ENCODE results near the gene CACNA2D3.
A peak's percentile ranks its signal among the peaks of the same experiment; 100 is the strongest.

Gene CACNA2D3

GRCh38 chr3:54599716-54600115, 477.4 kb downstream of the CACNA2D3 start:
- Histone ChIP-seq H3K9me3 (replicated peaks in 1 of 2; ENCODE audit: control insufficient read depth in 2 of 2, insufficient read depth in 1 of 2, low read depth in 1 of 2, low read length in 2 of 2) (no peaks in the 10 kb centered on the region), H3K23ac (ENCODE audit: low read depth, low read length, poor library complexity) (no peak overlapping the region), H2AK5ac (ENCODE audit: low read depth, low read length) (no peak overlapping the region), H3K18ac (ENCODE audit: low read length) (peak overlapping the region; percentile 8), H3K4me1 (ENCODE audit: control insufficient read depth in 2 of 2, insufficient read depth in 1 of 2, low read depth in 1 of 2, low read length in 2 of 2) (no peaks in the 10 kb centered on the region), H2BK5ac (ENCODE audit: low read length) (no peak overlapping the region), H2AFZ (ENCODE audit: low read length) (no peak overlapping the region), H3K79me1 (ENCODE audit: low read depth, low read length) (no peaks in the 10 kb centered on the region), H3K27ac (replicated peaks; ENCODE audit: low read length) (no peak overlapping the region), H4K91ac (ENCODE audit: low read depth, low read length, poor library complexity) (no peak overlapping the region), H3K4ac (ENCODE audit: low read length) (no peak overlapping the region), H3K4me3 (ENCODE audit: low read length in 2 of 2) (no peak overlapping the region), H3K14ac (ENCODE audit: low read length) (no peak overlapping the region), H2BK15ac (ENCODE audit: low read length) (no peak overlapping the region), H3K27me3 (ENCODE audit: control insufficient read depth in 3 of 3, insufficient read depth in 3 of 3, low read depth in 1 of 3, low read length in 3 of 3) (no peaks in the 10 kb centered on the region), H3K36me3 (replicated peaks in 1 of 2; ENCODE audit: control insufficient read depth in 2 of 2, insufficient read depth in 2 of 2, low read length in 2 of 2) (no peaks in the 10 kb centered on the region), H3K9ac (ENCODE audit: low read depth, low read length, poor library complexity) (no peak overlapping the region), H4K8ac (ENCODE audit: low read depth, low read length) (no peak overlapping the region), H2BK12ac (ENCODE audit: low read length) (no peak overlapping the region), H2BK120ac (ENCODE audit: low read depth, low read length) (no peak overlapping the region), H3K4me2 (ENCODE audit: insufficient read depth, low read length, poor library complexity, severe bottlenecking) (no peak overlapping the region)
- DNase-seq (ENCODE audit: low spot score): no peak
- WGBS, 2 donors (ENCODE audit: extremely low coverage in 2 of 2, insufficient read length in 2 of 2, insufficient replicate concordance in 1 of 2): no CpG with 5 or more reads among the region's 9 CpGs

DNA sequence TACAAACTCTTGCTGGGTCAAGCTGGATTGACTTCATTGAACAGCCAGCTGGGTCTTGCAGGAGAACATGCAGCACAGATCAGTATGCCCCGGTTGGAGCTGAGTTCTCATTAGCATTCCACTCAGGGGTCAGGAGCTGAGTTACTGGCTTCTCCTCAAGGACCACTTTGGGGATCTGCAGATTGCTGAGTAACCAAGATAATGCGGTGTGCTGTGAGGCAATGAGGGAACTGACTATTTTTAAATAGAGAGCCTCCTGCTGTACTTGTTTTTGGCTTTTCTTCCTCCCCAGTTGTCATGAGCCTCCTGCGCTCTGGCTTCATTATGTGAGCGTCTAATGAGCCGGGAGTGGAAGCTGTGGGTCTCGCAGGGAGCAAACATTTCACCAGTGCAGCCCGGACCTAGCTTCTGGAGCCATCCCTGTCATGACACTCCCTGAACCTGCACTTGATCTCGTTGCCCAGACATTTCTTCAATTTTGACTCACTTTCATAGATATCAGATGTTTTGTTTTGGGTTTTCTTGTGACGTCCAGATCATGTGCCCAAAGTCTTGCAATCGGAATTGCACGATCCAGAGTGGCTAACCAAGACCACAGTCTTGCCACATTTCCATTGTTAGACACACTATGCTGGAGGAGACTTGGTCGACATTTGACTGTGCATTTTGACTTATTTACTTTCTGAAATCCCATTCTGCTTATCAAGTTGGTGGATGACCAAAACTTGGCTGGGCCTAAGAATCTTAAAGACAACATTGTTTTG, 478.3 kb downstream of the CACNA2D3 start:
- Histone ChIP-seq H3K36me3 (replicated peaks in 1 of 2; ENCODE audit: control insufficient read depth in 2 of 2, insufficient read depth in 2 of 2, low read length in 2 of 2) (no peaks in the 10 kb centered on the region), H2AK5ac (ENCODE audit: low read depth, low read length) (no peak overlapping the region), H3K4me1 (ENCODE audit: control insufficient read depth in 2 of 2, insufficient read depth in 1 of 2, low read depth in 1 of 2, low read length in 2 of 2) (no peaks in the 10 kb centered on the region), H3K9me3 (replicated peaks in 1 of 2; ENCODE audit: control insufficient read depth in 2 of 2, insufficient read depth in 1 of 2, low read depth in 1 of 2, low read length in 2 of 2) (no peaks in the 10 kb centered on the region), H3K4me3 (ENCODE audit: low read length in 2 of 2) (no peak overlapping the region), H3K4me2 (ENCODE audit: insufficient read depth, low read length, poor library complexity, severe bottlenecking) (no peak overlapping the region), H2BK12ac (ENCODE audit: low read length) (no peak overlapping the region), H2BK5ac (ENCODE audit: low read length) (no peak overlapping the region), H3K9ac (ENCODE audit: low read depth, low read length, poor library complexity) (no peak overlapping the region), H3K23ac (ENCODE audit: low read depth, low read length, poor library complexity) (no peak overlapping the region), H3K14ac (ENCODE audit: low read length) (no peak overlapping the region), H2BK120ac (ENCODE audit: low read depth, low read length) (no peak overlapping the region), H3K27me3 (ENCODE audit: control insufficient read depth in 3 of 3, insufficient read depth in 3 of 3, low read depth in 1 of 3, low read length in 3 of 3) (no peaks in the 10 kb centered on the region), H4K8ac (ENCODE audit: low read depth, low read length) (no peak overlapping the region), H3K4ac (ENCODE audit: low read length) (no peak overlapping the region), H3K27ac (replicated peaks; ENCODE audit: low read length) (no peak overlapping the region), H2BK15ac (ENCODE audit: low read length) (no peak overlapping the region), H2AFZ (ENCODE audit: low read length) (no peak overlapping the region), H3K79me1 (ENCODE audit: low read depth, low read length) (no peaks in the 10 kb centered on the region), H4K91ac (ENCODE audit: low read depth, low read length, poor library complexity) (no peak overlapping the region), H3K18ac (ENCODE audit: low read length) (no peak overlapping the region)
- WGBS, 2 donors (ENCODE audit: extremely low coverage in 2 of 2, insufficient read length in 2 of 2, insufficient replicate concordance in 1 of 2): no CpG with 5 or more reads among the region's 12 CpGs
- no peak for DNase-seq (ENCODE audit: low spot score)

- H3K27me3 ChIP-seq (ENCODE audit: control insufficient read depth in 3 of 3, insufficient read depth in 3 of 3, low read depth in 1 of 3, low read length in 3 of 3): no peaks in the 10 kb centered on the region
- no CpG with 5 or more reads among the region's 4 CpGs for WGBS, 2 donors (ENCODE audit: extremely low coverage in 2 of 2, insufficient read length in 2 of 2, insufficient replicate concordance in 1 of 2)
- no peaks in the 10 kb centered on the region for H3K9me3 ChIP-seq (replicated peaks in 1 of 2; ENCODE audit: control insufficient read depth in 2 of 2, insufficient read depth in 1 of 2, low read depth in 1 of 2, low read length in 2 of 2)
Measured at GRCh38 chr3:54604495-54604894, 482.1 kb downstream of the CACNA2D3 start.

GRCh38 chr3:54608041-54608440, 485.7 kb downstream of the CACNA2D3 start:
- H3K27me3 ChIP-seq (ENCODE audit: control insufficient read depth in 3 of 3, insufficient read depth in 3 of 3, low read depth in 1 of 3, low read length in 3 of 3): no peaks in the 10 kb centered on the region
- H3K9ac ChIP-seq (ENCODE audit: low read depth, low read length, poor library complexity): no peak overlapping the region
- no peak overlapping the region for H3K14ac ChIP-seq (ENCODE audit: low read length)
- no peak overlapping the region for H2AFZ ChIP-seq (ENCODE audit: low read length)
- H3K4me3 ChIP-seq (ENCODE audit: low read length in 2 of 2): no peak overlapping the region
- H4K91ac ChIP-seq (ENCODE audit: low read depth, low read length, poor library complexity): no peak overlapping the region
- H2AK5ac ChIP-seq (ENCODE audit: low read depth, low read length): no peak overlapping the region
- H2BK15ac ChIP-seq (ENCODE audit: low read length): no peak overlapping the region
- no peak overlapping the region for H3K4ac ChIP-seq (ENCODE audit: low read length)
- H3K9me3 ChIP-seq (replicated peaks in 1 of 2; ENCODE audit: control insufficient read depth in 2 of 2, insufficient read depth in 1 of 2, low read depth in 1 of 2, low read length in 2 of 2): no peaks in the 10 kb centered on the region
- H3K27ac ChIP-seq (replicated peaks; ENCODE audit: low read length): no peak overlapping the region
- no peak overlapping the region for H2BK120ac ChIP-seq (ENCODE audit: low read depth, low read length)
- no peaks in the 10 kb centered on the region for H3K79me1 ChIP-seq (ENCODE audit: low read depth, low read length)
- no peak overlapping the region for H3K23ac ChIP-seq (ENCODE audit: low read depth, low read length, poor library complexity)
- no peak overlapping the region for H4K8ac ChIP-seq (ENCODE audit: low read depth, low read length)
- H2BK12ac ChIP-seq (ENCODE audit: low read length): no peak overlapping the region
- H3K4me2 ChIP-seq (ENCODE audit: insufficient read depth, low read length, poor library complexity, severe bottlenecking): no peak overlapping the region
- H3K4me1 ChIP-seq (ENCODE audit: control insufficient read depth in 2 of 2, insufficient read depth in 1 of 2, low read depth in 1 of 2, low read length in 2 of 2): no peaks in the 10 kb centered on the region
- no peak overlapping the region for H3K18ac ChIP-seq (ENCODE audit: low read length)
- no peak overlapping the region for H2BK5ac ChIP-seq (ENCODE audit: low read length)
- DNase-seq (ENCODE audit: low spot score): no peak
- no peaks in the 10 kb centered on the region for H3K36me3 ChIP-seq (replicated peaks in 1 of 2; ENCODE audit: control insufficient read depth in 2 of 2, insufficient read depth in 2 of 2, low read length in 2 of 2)

More at GRCh38 chr3:54604495-54604894, 482.1 kb downstream of the CACNA2D3 start:
- Histone ChIP-seq H2BK5ac (ENCODE audit: low read length) (no peak overlapping the region), H3K27ac (replicated peaks; ENCODE audit: low read length) (no peak overlapping the region), H3K4me2 (ENCODE audit: insufficient read depth, low read length, poor library complexity, severe bottlenecking) (no peak overlapping the region), H2BK15ac (ENCODE audit: low read length) (no peak overlapping the region), H3K79me1 (ENCODE audit: low read depth, low read length) (no peaks in the 10 kb centered on the region), H3K14ac (ENCODE audit: low read length) (no peak overlapping the region), H4K8ac (ENCODE audit: low read depth, low read length) (no peak overlapping the region), H3K4me1 (ENCODE audit: control insufficient read depth in 2 of 2, insufficient read depth in 1 of 2, low read depth in 1 of 2, low read length in 2 of 2) (no peaks in the 10 kb centered on the region), H2AFZ (ENCODE audit: low read length) (no peak overlapping the region), H3K23ac (ENCODE audit: low read depth, low read length, poor library complexity) (no peak overlapping the region), H2AK5ac (ENCODE audit: low read depth, low read length) (no peak overlapping the region), H2BK12ac (ENCODE audit: low read length) (no peak overlapping the region), H3K4ac (ENCODE audit: low read length) (no peak overlapping the region), H4K91ac (ENCODE audit: low read depth, low read length, poor library complexity) (no peak overlapping the region), H2BK120ac (ENCODE audit: low read depth, low read length) (no peak overlapping the region), H3K9ac (ENCODE audit: low read depth, low read length, poor library complexity) (no peak overlapping the region), H3K18ac (ENCODE audit: low read length) (no peak overlapping the region), H3K4me3 (ENCODE audit: low read length in 2 of 2) (no peak overlapping the region), H3K36me3 (replicated peaks in 1 of 2; ENCODE audit: control insufficient read depth in 2 of 2, insufficient read depth in 2 of 2, low read length in 2 of 2) (no peaks in the 10 kb centered on the region)
- no peak for DNase-seq (ENCODE audit: low spot score)

Data from neuronal stem cell (in vitro differentiated cells).